OCI-LY7 (cell line): ENCODE measurements around the gene FRMD7. TPM values are rescaled to one million over a fixed set of nuclear protein-coding genes. Genes with fewer than 3 reads are reported as not detected.

Experiments
- BruUV-seq: library from RNA; stranded (reverse); fragments of 400-500 nt; replicated peaks from 2 replicates; lab custom pipeline; 2021; lab: Mats Ljungman, UMichigan
- CTCF ChIA-PET: fragments of 300-600 bp; sonication (Branson Sonifier 250); formaldehyde crosslinking; loops from one replicate; lab custom pipeline; 2022; ENCODE audit warnings: antibody characterized with exemption; ENCODE audit not compliant: unreplicated experiment; lab: Charles Lee
- POLR2A ChIA-PET: fragments of 300-600 bp; sonication (Branson Sonifier 250); formaldehyde crosslinking; loops from one replicate; lab custom pipeline; 2022; ENCODE audit warnings: antibody characterized with exemption; lab: Charles Lee
- DNase-seq: peaks from one replicate; pipeline ENCODE4 v3.0.0-alpha.2; 2015; ENCODE audit warnings: low spot score
- H2AFZ ChIP-seq: fragments of 200-600 bp; sonication (generic), shearing (Covaris generic); 2 replicates; pipeline ENCODE4 v1.6.1; 2014; ENCODE audit warnings: mild to moderate bottlenecking, antibody characterized with exemption, low read length, moderate library complexity
- H3K27ac ChIP-seq: fragments of 200-600 bp; sonication (generic); 2 replicates; pipeline ENCODE4 v1.5.1; 2014; ENCODE audit warnings: mixed run types, low read depth, mild to moderate bottlenecking, moderate library complexity, low read length, inconsistent platforms; ENCODE audit not compliant: poor library complexity, severe bottlenecking
- H3K36me3 ChIP-seq: fragments of 200-600 bp; sonication (generic); 2 replicates; pipeline ENCODE4 v1.6.1; 2014; ENCODE audit warnings: mild to moderate bottlenecking, antibody characterized with exemption, low read length, moderate library complexity, mixed read lengths; ENCODE audit not compliant: insufficient read depth
- H3K4me1 ChIP-seq: fragments of 200-600 bp; sonication (generic); 2 replicates; pipeline ENCODE4 v1.5.1; 2014; ENCODE audit warnings: mild to moderate bottlenecking, low read length; ENCODE audit not compliant: insufficient read depth, poor library complexity, severe bottlenecking
- H3K4me2 ChIP-seq: fragments of 200-600 bp; sonication (generic); 2 replicates; pipeline ENCODE4 v1.6.1; 2014; ENCODE audit warnings: mild to moderate bottlenecking, low read length
- H3K4me3 ChIP-seq: fragments of 200-600 bp; sonication (generic); 2 replicates; pipeline ENCODE4 v1.5.1; 2014; ENCODE audit warnings: mild to moderate bottlenecking, low read depth, low read length; ENCODE audit not compliant: poor library complexity, severe bottlenecking
- H3K79me2 ChIP-seq: fragments of 200-600 bp; sonication (generic); 2 replicates; pipeline ENCODE4 v1.6.1; 2016; ENCODE audit warnings: low read depth, mild to moderate bottlenecking, low read length, moderate library complexity, mixed read lengths; ENCODE audit not compliant: insufficient read depth
- H3K9me2 ChIP-seq: fragments of 200-600 bp; sonication (generic); 2 replicates; pipeline ENCODE4 v1.6.1; 2016; ENCODE audit warnings: mild to moderate bottlenecking, low read length, mixed read lengths; ENCODE audit not compliant: insufficient read depth
- H3K9me3 ChIP-seq: fragments of 200-600 bp; sonication (generic); 2 replicates; pipeline ENCODE4 v1.6.1; 2014; ENCODE audit warnings: mild to moderate bottlenecking, mixed run types, low read length, mixed read lengths
- H4K20me1 ChIP-seq: fragments of 200-600 bp; sonication (generic); 2 replicates; pipeline ENCODE4 v1.6.1; 2014; ENCODE audit warnings: mild to moderate bottlenecking, antibody characterized with exemption, low read length, moderate library complexity, mixed read lengths; ENCODE audit not compliant: insufficient read depth
- CTCF ChIP-seq: fragments of 200-600 bp; sonication (generic); conservative IDR thresholded peaks from 2 replicates; pipeline ENCODE4 v1.5.1; 2014; ENCODE audit warnings: mild to moderate bottlenecking, antibody characterized with exemption, low read length, moderate library complexity, mixed read lengths
- EZH2phosphoT487 ChIP-seq: fragments of 200-600 bp; sonication (generic); IDR thresholded peaks from 2 replicates; pipeline ENCODE4 v1.6.1; 2018; ENCODE audit warnings: low read depth, borderline replicate concordance, mild to moderate bottlenecking, mixed run types, antibody characterized with exemption, low read length, moderate library complexity, mixed read lengths
- intact Hi-C: fragments of 100-400 bp; cut with micrococcal nuclease; formaldehyde crosslinking; loops from one replicate; pipeline ENCODE4 v1.10.0; 2022; ENCODE audit not compliant: unreplicated experiment
- total RNA-seq, 2 experiments: library from RNA; depleted of rRNA in 1 of 2; stranded (reverse); fragments of >200 nt in 1 of 2; shearing (Covaris generic) in 1 of 2; gene quantifications; 2 replicates each; pipeline ENCODE4 v1.2.3, GENCODE V29; 2014 to 2022

FRMD7 gene
- total RNA-seq, 2 experiments from 2014 or later = not detected

- H3K79me2 ChIP-seq = no peaks in the 10 kb centered on the region
- no peaks in the 10 kb centered on the region for H3K9me3 ChIP-seq
- H4K20me1 ChIP-seq = no peaks in the 10 kb centered on the region
- no peak overlapping the region for H2AFZ ChIP-seq
- intact Hi-C loops = no loop called here
- ChIA-PET CTCF (no interaction called here), POLR2A (no interaction called here)
- no peak for TF ChIP-seq EZH2phosphoT487
- no peak for TF ChIP-seq CTCF
- H3K4me2 ChIP-seq = no peak overlapping the region
- no TSS peak for BruUV-seq
- H3K4me1 ChIP-seq = no peaks in the 10 kb centered on the region
- no peaks in the 10 kb centered on the region for H3K9me2 ChIP-seq
- H3K4me3 ChIP-seq = no peak overlapping the region
- H3K27ac ChIP-seq = no peak overlapping the region
- DNase-seq = no peak
- H3K36me3 ChIP-seq = no peaks in the 10 kb centered on the region
These were observed 25.3 kb upstream of the FRMD7 start for GRCh38 chrX:132153166-132153565.

- ChIA-PET CTCF (no interaction called here), POLR2A (no interaction called here)
- Histone ChIP-seq H3K9me3 (no peaks in the 10 kb centered on the region), H3K4me3 (no peak overlapping the region), H3K36me3 (no peaks in the 10 kb centered on the region), H4K20me1 (no peaks in the 10 kb centered on the region), H3K79me2 (no peaks in the 10 kb centered on the region), H3K4me2 (no peak overlapping the region), H3K9me2 (no peaks in the 10 kb centered on the region), H3K27ac (no peak overlapping the region), H3K4me1 (no peaks in the 10 kb centered on the region), H2AFZ (no peak overlapping the region)
- no peak for DNase-seq
- no peak for TF ChIP-seq EZH2phosphoT487
- no peak for TF ChIP-seq CTCF
- no TSS peak for BruUV-seq
- intact Hi-C loops = no loop called here
These were observed 18.6 kb upstream of the FRMD7 start for GRCh38 chrX:132146456-132146855.

- H3K79me2 ChIP-seq = no peaks in the 10 kb centered on the region
- BruUV-seq = no TSS peak
- H3K4me3 ChIP-seq = no peak overlapping the region
- DNase-seq = no peak
- H3K4me1 ChIP-seq = no peaks in the 10 kb centered on the region
- no peaks in the 10 kb centered on the region for H3K36me3 ChIP-seq
- no peak for TF ChIP-seq EZH2phosphoT487
- no peak for TF ChIP-seq CTCF
- H3K4me2 ChIP-seq = no peak overlapping the region
- no peak overlapping the region for H2AFZ ChIP-seq
- CTCF ChIA-PET = no interaction called here
- H3K9me2 ChIP-seq = no peaks in the 10 kb centered on the region
- intact Hi-C loops = no loop called here
- no peaks in the 10 kb centered on the region for H4K20me1 ChIP-seq
- POLR2A ChIA-PET = no interaction called here
- no peaks in the 10 kb centered on the region for H3K9me3 ChIP-seq
- no peak overlapping the region for H3K27ac ChIP-seq
These were observed 16.2 kb upstream of the FRMD7 start for GRCh38 chrX:132144061-132144460.
